Stimulated activated CD4-positive, alpha-beta T cell treated with anti-CD3 and anti-CD28 coated beads, Interleukin-15, amount 100 ng/mL, for 48 hours (primary cell): Measurements from ENCODE around the gene RASA1.

Source experiments
- DNase-seq, 2 donors: peaks; one replicate each; pipeline ENCODE4 v3.0.0-alpha.2; 2020; ENCODE audit warnings: low read depth in 2 of 2

RASA1 gene

GRCh38 chr5:87361031-87361445 is 93.4 kb downstream of the RASA1 start:
- DNase-seq = no peak

- DNase-seq = no peak
These were observed 94.0 kb downstream of the RASA1 start for GRCh38 chr5:87361536-87362213.

GRCh38 chr5:87367243-87367642 is 99.6 kb downstream of the RASA1 start:
- DNase-seq = no peak

DNA sequence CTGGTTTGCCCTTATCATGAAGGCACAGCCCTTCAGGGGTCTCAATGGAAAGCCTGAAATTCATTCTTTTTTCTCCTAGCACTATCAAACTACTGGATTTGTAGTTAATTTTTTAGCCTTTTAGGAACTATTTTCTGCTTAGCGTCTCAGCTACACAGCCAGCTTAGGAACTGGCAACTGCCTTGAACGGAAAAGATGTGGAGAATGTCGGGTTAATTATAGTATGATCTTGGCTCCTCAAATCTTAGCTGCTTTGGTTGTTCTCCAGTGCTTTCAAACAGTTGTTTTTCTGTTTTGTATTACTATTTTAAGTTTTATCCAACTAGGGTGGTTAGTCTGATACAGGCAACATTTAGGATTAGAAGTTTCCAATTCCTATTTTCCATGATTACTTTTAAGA is 100.9 kb downstream of the RASA1 start:
- DNase-seq = no peak

DNA sequence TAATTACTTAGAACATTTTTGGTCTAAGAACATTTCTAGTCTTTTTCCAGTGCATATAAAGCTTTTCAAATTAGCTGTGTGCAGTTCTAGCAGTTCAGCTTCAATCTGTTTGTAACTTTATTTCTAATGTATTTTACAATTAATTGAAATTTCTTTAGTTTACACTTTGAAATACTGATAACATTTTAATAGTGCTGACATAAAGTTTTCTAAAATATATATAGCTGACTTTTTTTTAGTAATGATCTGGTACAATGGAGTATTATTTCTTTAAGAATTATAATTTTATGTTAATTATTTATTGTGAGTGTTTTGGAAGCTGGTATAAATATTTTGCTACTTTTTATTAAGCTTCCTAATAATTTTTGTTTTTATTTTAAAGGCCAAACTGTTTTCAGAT is 101.7 kb downstream of the RASA1 start:
- no peak for DNase-seq

- no peak for DNase-seq
These were observed 105.0 kb downstream of the RASA1 start for GRCh38 chr5:87372705-87373104.

GRCh38 chr5:87382224-87382623 is 114.5 kb downstream of the RASA1 start:
- DNase-seq = no peak

- no peak for DNase-seq
These were observed 115.5 kb downstream of the RASA1 start for GRCh38 chr5:87383216-87383615.

DNA sequence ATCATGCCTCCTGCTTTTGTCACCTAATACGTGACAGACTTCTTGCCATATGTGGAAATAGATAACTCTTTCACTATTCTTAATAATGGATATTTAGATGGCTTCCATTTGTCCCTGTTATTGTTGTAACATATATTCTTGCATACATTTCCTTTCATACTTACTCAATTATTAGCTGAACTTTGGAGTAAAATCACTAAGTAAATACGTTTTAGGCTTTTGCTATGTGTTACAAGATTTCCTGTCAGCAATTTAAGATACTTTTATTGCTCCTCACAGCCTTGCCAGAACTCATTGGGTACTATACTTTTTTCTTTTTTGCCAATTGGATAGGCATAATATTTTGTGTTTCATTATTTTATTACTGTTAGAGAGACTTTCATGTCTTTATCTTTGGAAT is 118.1 kb downstream of the RASA1 start:
- DNase-seq = no peak

- DNase-seq = no peak
These were observed 120.4 kb downstream of the RASA1 start for GRCh38 chr5:87388129-87388528.

DNA sequence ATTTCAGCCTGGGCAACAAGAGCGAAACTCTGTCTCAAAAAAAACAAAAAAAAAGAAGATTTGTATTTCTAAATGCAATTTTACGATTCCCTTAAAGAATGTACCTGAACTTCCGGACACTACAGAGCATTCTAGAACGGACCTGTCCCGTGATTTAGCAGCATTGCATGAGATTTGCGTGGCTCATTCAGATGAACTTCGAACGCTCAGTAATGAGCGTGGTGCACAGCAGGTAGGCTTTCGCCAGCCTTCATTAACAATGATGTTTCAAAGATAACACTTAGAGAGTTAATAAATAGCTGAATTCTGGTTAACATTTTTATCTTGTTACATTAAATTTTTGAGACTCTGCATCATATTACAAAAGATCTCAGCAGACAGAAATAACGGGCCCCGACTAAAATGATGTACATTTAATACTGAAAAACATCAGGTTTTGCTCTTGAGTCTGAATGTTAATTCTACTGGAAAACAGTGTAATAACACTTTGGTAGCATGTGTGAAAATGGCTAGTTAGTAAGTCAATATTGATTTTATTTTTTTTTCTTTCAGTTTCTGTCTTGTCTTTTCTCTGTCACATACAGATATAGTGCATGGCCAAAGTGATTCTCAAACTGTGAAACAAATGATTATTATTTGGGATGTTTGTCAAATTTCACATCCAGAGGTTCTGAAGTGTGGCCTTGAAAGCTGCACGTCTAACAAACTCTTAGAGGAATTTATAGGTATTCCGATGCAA is 121.8 kb downstream of the RASA1 start:
- DNase-seq = no peak

DNA sequence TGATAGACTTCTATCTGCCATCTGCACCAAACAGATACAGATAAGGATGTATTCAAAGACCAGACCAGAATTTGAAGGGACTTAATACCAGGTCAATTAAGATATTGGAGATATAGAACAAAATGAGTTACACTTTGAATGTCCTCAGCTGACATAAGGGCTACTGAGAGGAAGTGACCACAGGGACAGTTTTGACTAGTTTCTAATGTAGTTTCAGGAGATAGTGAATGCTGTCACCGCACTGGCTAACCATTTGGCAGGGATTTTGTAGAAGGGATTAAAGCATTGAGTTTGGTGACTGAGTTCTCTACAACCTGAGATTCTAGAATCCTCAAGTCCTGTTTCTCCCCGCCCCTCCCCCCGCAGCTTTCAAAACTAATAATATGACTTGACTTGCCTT is 122.4 kb downstream of the RASA1 start:
- no peak for DNase-seq

DNA sequence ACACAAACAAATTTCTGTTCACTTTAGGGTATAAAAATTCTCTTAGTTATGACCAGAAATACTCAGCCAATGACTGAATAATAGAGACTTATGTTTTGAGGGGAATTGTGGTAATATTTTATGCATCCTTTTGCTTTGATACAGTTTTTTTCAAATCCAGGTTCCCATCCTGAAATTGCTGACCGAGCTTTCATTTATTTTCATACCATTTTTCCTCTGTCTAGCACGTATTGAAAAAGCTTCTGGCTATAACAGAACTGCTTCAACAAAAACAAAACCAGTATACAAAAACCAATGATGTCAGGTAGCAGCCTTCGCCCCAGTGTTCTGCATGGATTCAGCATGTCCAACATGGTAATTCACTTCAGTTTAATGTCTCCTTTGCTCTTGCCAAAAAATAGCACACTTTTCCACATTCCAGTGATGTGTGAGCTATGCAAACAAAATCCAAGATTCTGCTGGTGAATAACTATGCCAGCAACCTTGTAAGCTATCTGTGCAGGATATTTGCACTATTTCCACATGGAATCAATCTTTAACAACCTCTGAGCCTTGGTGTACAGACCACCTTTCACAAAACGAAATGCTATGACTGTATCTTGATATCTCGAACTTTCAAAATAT is 123.0 kb downstream of the RASA1 start:
- no peak for DNase-seq

- no peak for DNase-seq
These were observed 124.5 kb downstream of the RASA1 start for GRCh38 chr5:87392170-87392569.

- DNase-seq = no peak
These were observed 125.1 kb downstream of the RASA1 start for GRCh38 chr5:87392801-87393200.

DNA sequence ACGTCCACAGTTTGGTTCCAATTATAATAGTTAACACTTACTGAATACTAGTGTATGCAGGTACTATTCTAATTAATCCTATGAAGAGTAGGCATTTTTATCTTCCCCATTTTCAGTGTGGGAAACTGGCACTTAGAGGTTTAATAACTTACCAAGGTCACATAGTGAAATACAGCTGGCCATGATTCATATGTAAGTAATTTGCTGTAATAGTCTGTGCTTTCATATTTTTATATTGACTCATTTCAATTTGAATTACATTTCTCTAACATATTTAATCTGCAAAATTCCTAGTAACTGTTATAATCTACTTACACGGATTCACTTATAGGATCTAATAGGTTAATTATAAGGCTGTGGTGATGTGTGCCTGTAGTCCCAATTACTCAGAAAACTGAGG is 125.6 kb downstream of the RASA1 start:
- DNase-seq = no peak

- DNase-seq = no peak
These were observed 126.9 kb downstream of the RASA1 start for GRCh38 chr5:87394411-87395165.

- no peak for DNase-seq
These were observed 131.4 kb downstream of the RASA1 start for GRCh38 chr5:87398981-87399614.

DNA sequence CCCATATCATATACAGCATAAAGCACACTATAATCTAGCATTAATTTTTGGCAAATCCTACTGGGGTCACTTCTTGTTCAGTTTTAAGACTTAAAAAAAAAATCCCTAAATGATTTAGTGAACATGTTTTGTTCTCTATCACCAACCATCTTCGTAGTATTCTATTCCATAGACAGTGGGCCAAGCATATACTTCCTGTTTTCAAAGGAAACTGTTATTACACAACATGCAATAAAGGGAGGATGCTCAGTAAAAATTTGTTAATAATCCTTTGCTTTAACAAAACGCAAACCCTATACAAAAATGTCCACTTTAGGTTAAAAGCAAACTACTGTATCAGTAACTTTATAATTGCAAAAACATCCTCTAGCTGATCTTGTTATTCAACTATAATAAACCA is 132.0 kb downstream of the RASA1 start:
- no peak for DNase-seq

DNA sequence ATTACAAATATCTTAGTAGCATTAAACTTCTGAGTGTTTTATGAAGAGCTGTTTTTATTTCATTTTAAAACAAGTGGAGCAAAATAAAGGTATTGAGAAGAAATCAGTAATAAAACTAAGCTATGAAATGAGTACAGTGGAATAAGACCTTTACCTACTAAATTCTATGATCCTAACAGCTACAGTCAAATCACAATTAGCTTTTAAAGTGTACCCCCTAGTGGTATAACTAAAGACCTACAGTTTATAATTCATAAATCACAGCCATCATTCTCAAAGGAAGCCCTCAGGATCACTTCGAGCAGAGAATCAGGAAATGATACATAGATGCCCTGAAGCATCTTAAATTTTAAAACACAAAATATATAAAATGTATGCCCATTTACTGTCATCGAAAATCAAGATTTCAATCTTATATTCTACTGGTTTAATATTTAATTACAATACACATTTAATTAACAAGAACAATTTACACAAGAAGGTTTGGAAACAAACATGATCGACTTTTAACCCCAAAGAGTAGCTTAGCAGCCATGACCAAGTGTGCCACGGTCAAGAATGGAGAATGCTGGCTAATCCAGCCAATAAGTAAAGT is 132.7 kb downstream of the RASA1 start:
- no peak for DNase-seq

GRCh38 chr5:87401626-87402025 is 133.9 kb downstream of the RASA1 start:
- no peak for DNase-seq

GRCh38 chr5:87403409-87403808 is 135.7 kb downstream of the RASA1 start:
- no peak for DNase-seq
